ENCODE data around the gene RAB8B. TPM values are rescaled to one million over a fixed set of nuclear protein-coding genes. Genes with fewer than 3 reads are reported as not detected.
A peak's percentile ranks its signal among the peaks of the same experiment; 100 is the strongest.

Gene RAB8B
- total RNA-seq, 1 experiment from 2014 or later: 3.4 TPM

DNA sequence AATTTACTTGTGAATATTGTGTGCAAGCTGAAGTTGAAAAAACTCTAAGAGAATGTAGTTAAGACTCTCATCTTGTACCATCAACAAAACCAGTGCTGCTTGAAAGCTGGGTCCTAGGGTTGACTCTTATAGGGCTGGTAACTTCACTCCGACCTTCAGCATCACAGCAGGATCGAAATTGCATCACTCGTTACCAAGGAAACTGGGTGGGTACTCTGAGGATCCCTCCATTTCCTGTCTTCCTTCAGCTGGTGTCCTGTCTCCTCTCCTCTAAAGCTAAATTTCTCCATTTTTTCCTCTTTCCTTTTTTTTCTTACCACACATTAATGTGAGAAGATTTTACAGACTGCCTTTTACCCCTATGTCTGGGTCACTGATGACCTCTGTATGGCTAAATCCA, 85.0 kb downstream of the RAB8B start:
- DNase-seq (ENCODE audit: low spot score): no peak

GRCh38 chr15:63276342-63277037, 87.1 kb downstream of the RAB8B start:
- DNase-seq (ENCODE audit: low spot score): no peak

DNA sequence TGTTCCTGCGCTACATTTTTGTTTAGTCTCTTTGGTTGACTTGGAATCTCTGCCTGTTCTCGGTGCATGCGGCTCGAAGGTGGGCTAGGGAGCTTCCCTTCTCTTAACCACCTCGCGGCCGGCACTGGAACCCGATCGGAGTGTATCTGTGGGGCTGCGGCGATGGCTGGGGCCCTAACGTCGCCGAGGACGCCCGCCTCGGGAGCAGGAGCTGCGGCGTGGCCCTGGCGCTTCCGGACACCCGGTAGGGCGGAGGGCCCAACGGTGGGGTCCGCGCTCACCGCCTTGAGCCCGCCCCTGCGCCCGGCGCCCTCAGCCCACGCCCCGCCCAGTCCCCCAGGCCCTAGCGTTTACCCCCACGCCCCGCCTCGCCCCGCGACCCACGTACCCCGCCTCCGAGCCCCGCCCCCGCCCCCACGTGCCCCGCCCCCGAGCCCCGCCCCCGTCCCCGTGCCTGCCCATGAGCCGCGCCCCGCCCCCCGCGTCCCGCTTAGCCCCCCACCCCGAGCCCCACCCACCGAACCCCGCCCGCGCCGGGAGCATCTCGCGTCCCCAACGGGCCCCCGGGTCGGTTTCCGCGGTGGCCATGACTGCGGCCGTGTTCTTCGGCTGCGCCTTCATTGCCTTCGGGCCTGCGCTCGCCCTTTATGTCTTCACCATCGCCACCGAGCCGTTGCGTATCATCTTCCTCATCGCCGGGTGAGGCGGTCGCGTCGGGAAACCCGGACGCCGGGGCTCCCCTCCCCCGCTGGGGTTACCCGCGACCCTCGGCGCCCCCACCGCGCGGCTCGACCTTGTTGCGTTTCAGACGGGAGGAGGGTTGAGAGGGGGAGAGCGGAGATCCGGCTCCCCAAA, 87.9 kb downstream of the RAB8B start, which contains the start of gene APH1B:
APH1B (plus strand) TSS at position 568 of the 855 bp plus-strand sequence; CDS start at position 587, 19 bp downstream.
- DNase-seq (ENCODE audit: low spot score): peak; percentile 74

- DNase-seq (ENCODE audit: low spot score): peak; percentile 43
Observed at GRCh38 chr15:63277893-63278456, 88.6 kb downstream of the RAB8B start.

DNA sequence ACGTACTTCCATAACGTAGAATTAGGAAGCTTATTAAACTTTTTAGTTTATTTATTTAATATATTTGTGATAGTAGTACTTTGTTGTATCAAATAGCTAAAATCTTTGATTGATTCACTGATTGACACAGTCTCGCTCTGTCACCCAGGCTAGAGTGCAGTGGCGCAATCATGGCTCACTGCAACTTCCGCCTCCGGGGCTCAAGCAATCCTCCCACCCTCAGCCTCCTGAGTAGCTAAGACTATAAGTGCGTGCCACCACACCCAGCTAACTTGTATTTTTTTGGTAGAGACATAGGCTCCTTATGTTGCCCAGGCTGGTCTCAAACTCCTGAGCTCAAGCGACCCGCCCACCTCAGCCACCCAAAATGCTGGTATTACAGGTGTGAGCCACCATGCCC, 93.7 kb downstream of the RAB8B start:
- no peak for DNase-seq (ENCODE audit: low spot score)

DNA sequence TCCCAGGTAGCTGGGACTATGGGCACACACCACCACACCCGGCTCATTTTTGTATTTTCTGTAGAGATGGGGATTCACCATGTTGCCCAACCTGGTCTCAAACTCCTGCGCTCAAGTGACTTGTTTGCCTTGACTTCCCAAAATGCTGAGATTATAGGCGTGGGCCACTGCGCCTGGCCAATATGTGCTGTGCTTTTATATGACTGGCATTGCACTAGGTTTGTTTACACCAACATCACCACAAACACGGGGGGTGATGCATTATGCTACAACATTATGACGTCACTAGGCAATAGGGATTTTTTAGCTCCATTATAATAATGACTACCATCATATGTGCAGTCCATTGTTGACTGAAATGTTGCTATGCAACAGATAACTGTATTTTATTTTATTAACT, 94.9 kb downstream of the RAB8B start:
- no peak for DNase-seq (ENCODE audit: low spot score)

- DNase-seq (ENCODE audit: low spot score): no peak
Observed at GRCh38 chr15:63287109-63287508, 97.7 kb downstream of the RAB8B start.

DNA sequence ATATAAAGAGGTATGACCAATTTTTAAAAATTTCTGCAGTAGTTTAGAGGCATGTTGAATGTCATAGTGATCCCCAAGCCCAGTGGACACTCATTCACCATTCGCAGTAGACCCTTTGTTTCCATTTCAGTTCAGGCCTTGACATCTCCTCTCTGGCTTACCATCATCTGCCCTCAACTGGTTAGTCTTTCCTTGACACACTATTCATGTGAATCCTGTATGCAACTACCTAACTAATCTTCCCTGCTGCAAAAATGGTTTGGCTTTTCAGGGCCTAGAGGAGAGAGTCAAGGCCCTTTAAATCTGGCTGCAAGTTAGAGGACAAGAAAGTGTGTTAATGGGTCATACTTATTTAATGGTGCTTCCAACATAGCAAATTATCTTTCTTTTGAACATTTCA, 98.9 kb downstream of the RAB8B start:
- DNase-seq (ENCODE audit: low spot score): peak; percentile 9

DNA sequence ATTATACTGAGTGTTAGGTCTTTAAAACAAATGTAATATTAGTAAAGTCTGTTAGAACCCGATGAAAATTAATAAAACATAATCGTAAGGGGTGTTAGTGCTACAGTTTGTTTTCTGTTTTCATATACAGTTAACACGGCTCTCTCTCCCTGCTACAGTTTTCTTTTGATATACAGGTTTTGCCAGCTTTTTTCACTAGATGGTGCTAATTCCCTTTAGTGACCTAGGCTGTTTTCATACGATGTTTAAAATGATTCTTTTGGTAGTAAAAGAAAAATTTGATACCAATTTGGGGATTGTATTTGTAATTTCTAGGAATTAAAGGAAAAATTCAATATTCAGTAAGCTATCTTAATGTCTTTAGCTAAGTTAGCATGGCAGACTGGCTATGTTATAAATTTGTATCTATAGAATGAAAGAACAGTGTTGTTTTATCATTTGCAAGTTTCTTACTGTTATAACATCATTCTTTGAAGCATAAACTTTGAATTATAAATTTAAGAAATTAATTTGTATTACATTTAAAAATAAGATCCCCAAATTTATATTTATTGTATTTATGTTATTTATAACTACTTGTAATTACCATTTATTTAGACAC, 99.5 kb downstream of the RAB8B start:
- peak; percentile 89 for DNase-seq (ENCODE audit: low spot score)

DNA sequence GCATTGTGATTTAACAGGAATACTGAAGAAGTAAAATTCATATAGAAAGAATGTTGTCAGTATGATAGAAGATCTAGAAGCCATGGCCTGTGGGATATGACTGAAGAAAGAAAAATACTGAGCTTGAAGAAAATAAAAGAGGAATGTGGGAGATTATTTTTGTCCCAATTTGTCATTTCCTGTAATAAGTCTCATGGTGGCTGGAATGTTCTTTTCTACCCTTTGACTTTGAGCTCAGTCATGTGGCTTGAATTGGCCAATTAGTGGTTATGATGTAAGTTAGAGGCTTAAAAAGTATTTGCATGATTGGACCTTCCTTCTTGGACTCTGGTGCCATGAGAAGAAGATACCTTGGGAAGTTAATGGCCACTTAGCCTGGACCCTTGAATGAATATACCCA, 102.1 kb downstream of the RAB8B start:
- no peak for DNase-seq (ENCODE audit: low spot score)

GRCh38 chr15:63292241-63292640, 102.8 kb downstream of the RAB8B start:
- no peak for DNase-seq (ENCODE audit: low spot score)

- no peak for DNase-seq (ENCODE audit: low spot score)
Observed at GRCh38 chr15:63292771-63293170, 103.4 kb downstream of the RAB8B start.

- no peak for DNase-seq (ENCODE audit: low spot score)
Observed at GRCh38 chr15:63294359-63294758, 105.0 kb downstream of the RAB8B start.

DNA sequence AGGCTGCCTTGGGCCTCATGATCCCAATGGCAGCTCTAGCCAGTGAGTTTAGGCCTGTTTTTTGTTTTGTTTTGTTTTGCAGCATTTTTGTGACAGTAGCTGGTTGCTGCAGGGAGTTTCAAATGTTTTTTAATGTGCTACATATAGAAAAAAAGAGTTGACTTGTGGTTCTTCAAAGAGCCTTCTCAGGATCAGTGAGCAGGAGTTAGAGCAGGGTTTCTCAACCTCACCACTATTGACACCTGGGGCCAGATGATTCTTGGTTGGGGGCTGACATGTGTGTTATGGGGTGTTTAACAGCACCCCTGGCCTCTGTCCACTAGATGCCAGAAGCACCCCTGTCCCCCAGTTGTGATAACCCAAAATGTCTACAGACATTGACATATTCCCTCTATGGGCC, 105.9 kb downstream of the RAB8B start:
- DNase-seq (ENCODE audit: low spot score): no peak

DNA sequence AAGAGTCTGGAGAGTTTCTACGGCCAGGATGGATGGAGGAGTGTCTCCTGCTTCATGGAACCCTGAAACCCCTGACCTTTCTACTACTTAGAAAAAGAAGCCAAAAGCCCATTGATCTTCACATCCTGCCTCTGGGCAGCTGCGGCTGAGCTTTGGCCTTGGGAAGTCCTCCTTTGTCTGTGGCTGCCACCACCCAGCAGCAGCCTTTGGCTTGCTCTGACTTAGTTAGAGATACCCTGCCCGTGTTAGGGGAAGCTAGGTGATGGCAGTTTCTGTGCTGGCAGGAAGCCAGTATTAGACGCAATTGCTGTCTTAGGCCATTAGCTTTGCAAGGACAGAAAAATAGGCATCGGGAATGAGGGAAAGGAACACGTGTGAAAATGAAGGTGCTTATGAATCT, 106.8 kb downstream of the RAB8B start:
- DNase-seq (ENCODE audit: low spot score): no peak

DNA sequence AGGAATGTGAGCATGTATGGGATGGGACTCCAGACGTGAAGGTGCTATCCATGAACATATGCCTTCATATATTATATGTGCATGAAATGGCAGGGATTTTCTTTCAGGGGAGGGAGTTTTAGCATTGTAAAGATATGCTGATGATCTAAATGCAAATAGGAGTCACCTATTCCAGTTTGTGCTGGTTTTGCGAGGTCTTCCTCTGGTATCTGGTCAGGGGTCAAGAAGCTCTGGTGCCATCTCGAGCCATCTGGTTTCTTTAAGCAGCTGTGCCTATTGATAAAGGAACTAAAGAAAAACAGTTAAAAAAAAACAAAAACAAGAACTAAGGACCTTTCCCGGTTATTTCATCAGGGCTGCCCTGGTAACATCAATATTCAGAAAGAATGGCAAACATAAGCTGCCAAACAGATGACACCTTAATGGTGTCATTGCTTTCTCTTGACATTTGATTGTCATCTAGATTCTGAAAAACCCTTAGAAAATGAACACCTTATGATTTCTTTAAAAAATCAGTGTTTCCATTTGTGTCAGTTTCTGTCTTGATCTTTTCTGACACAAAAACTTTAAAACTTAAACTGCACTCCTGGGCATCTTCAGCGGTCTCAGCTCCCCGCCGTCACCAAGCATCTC, 110.7 kb downstream of the RAB8B start:
- DNase-seq (ENCODE audit: low spot score): no peak

GRCh38 chr15:63301088-63301487, 111.7 kb downstream of the RAB8B start:
- DNase-seq (ENCODE audit: low spot score): no peak

GRCh38 chr15:63305260-63305659, 115.9 kb downstream of the RAB8B start:
- no peak for DNase-seq (ENCODE audit: low spot score)

DNA sequence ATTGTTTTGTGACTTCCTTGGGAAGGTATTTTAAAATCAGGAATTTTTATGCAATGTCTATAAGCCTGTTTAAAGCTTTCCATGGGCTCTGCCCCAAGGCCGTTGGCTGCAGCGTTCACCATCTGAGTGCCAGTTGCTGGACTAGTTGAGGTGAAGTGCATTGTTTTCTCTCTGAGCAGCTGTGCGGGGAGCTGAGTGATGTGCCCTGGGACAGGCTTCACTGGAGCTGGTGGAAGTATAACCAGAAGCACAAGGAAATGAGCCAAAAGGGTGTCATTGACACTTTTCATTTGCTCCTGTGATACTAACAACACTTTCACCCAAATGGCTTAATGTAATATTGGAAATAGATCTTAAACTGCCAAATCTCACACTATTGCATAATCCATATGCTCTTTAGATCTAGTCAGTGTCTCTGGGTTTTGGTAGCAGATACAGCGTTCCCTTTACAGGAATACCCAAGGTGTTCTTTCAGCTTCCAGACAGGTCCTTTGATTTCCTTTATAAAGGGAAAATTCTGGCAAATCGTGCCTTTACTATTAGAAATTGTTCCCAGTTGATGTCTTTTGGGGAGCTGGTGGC, 117.2 kb downstream of the RAB8B start:
- no peak for DNase-seq (ENCODE audit: low spot score)

DNA sequence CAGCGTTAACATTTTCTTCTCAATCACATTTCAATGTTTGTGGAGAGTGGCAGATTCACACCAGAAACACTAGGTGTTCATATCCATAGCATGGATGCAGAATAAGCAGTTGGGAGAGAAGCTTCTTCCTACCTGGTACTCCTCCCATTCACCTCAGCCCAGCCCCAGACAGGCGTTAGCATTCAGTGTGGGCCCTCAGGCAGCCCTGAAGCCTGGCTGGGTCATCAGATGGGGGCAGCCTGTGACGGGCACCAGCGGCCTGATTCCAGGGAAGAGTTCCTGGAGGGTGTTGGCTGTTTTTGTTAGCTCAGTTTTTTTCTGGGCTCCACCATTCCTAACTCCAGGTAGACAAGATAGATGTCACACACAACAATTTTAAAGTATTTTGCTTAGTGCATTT, 119.1 kb downstream of the RAB8B start:
- DNase-seq (ENCODE audit: low spot score): no peak

- peak; percentile 41 for DNase-seq (ENCODE audit: low spot score)
Observed at GRCh38 chr15:63308947-63309346, 119.5 kb downstream of the RAB8B start.
